K562 (cell line): ENCODE measurements around the gene IPPK. TPM values are rescaled to one million over a fixed set of nuclear protein-coding genes. Genes with fewer than 3 reads are reported as not detected.

Source experiments
- ARID4B ChIP-seq: sonication (generic); formaldehyde crosslinking; IDR thresholded peaks from 2 replicates; pipeline ENCODE4 v1.8.0; 2022; ENCODE audit warnings: mild to moderate bottlenecking, missing genetic modification reagents
- BCOR ChIP-seq: fragments of 450-650 bp; IDR thresholded peaks from 2 replicates; pipeline ENCODE4 v1.6.1; 2016
- CBX8 ChIP-seq: fragments of 200-600 bp; sonication (generic); IDR thresholded peaks from 2 replicates; pipeline ENCODE4 v1.6.1; 2012; ENCODE audit warnings: borderline replicate concordance, mixed run types, low read depth, mild to moderate bottlenecking, moderate library complexity, mixed read lengths, low read length, control low read depth, inconsistent platforms; ENCODE audit not compliant: poor library complexity, severe bottlenecking; ENCODE audit errors: extremely low read depth
- CHCHD3 ChIP-seq: fragments of 250-450 bp; sonication (Bioruptor Pico); IDR thresholded peaks from 2 replicates; pipeline ENCODE4 v2.1.2; 2022; ENCODE audit warnings: mild to moderate bottlenecking
- CHD1 ChIP-seq: fragments of 200-600 bp; sonication (generic); IDR thresholded peaks from one replicate; pipeline ENCODE4 v1.6.1; 2012; ENCODE audit warnings: mild to moderate bottlenecking, moderate library complexity, low read length, inconsistent platforms
- EP400 ChIP-seq: fragments of 450-650 bp; IDR thresholded peaks from 2 replicates; pipeline ENCODE4 v1.6.1; 2017; ENCODE audit warnings: antibody characterized with exemption, mild to moderate bottlenecking, moderate library complexity
- ILK ChIP-seq: fragments of 450-650 bp; IDR thresholded peaks from 2 replicates; pipeline ENCODE4 v1.6.1; 2016; ENCODE audit warnings: missing genetic modification characterization, low read depth, mild to moderate bottlenecking, missing compliant biosample characterization, moderate library complexity, borderline replicate concordance
- PATZ1 ChIP-seq: fragments of 250-450 bp; sonication (Bioruptor Pico); IDR thresholded peaks from 2 replicates; pipeline ENCODE4 v1.5.0; 2020; ENCODE audit warnings: mild to moderate bottlenecking, borderline replicate concordance
- PCBP2 ChIP-seq: fragments of 200-400 bp; formaldehyde crosslinking; IDR thresholded peaks from 2 replicates; pipeline ENCODE4 v1.6.1; 2018; ENCODE audit warnings: low read length, low read depth, mild to moderate bottlenecking, moderate library complexity; ENCODE audit not compliant: poor library complexity, severe bottlenecking
- PHF21A ChIP-seq: fragments of 450-650 bp; IDR thresholded peaks from 2 replicates; pipeline ENCODE4 v1.6.1; 2017; ENCODE audit warnings: low read depth, borderline replicate concordance
- PML ChIP-seq: IDR thresholded peaks from 2 replicates; pipeline ENCODE4 v1.6.1; 2012; ENCODE audit warnings: low read length, inconsistent platforms
- SP2 ChIP-seq: IDR thresholded peaks from 2 replicates; pipeline ENCODE4 v1.6.1; 2011; ENCODE audit warnings: mild to moderate bottlenecking, low read depth, low read length, moderate library complexity; ENCODE audit not compliant: poor library complexity, severe bottlenecking; ENCODE audit errors: extremely low read depth
- SPI1 ChIP-seq: IDR thresholded peaks from 2 replicates; pipeline ENCODE4 v1.6.1; 2011; ENCODE audit warnings: low read depth, low read length, control low read depth, borderline replicate concordance
- SREBF2 ChIP-seq: sonication (generic); formaldehyde crosslinking; IDR thresholded peaks from 2 replicates; pipeline ENCODE4 v1.4.0; 2020; ENCODE audit warnings: mild to moderate bottlenecking, missing genetic modification reagents
- TARDBP ChIP-seq: fragments of 450-650 bp; IDR thresholded peaks from 2 replicates; pipeline ENCODE4 v1.6.1; 2016
- TBL1XR1 ChIP-seq, 2 experiments: IDR thresholded peaks; 2 replicates each; pipeline ENCODE4 v1.6.1; 2012; ENCODE audit warnings: improper control_type of control experiment in 2 of 2, low read length in 2 of 2, mild to moderate bottlenecking in 1 of 2
- TCFL5 ChIP-seq: fragments of 250-450 bp; sonication (Bioruptor Pico); conservative IDR thresholded peaks from 2 replicates; pipeline ENCODE4 v1.6.1; 2021; ENCODE audit warnings: mild to moderate bottlenecking, moderate library complexity, matching md5 sums
- THRAP3 ChIP-seq: fragments of 450-650 bp; IDR thresholded peaks from 2 replicates; pipeline ENCODE4 v1.6.1; 2016; ENCODE audit warnings: mild to moderate bottlenecking, inconsistent platforms, borderline replicate concordance
- ZNF239 ChIP-seq: fragments of 250-450 bp; sonication (Bioruptor Pico); IDR thresholded peaks from 2 replicates; pipeline ENCODE4 v1.4.0; 2020; ENCODE audit warnings: mild to moderate bottlenecking
- ZNF445 ChIP-seq: fragments of 250-450 bp; sonication (Bioruptor Pico); IDR thresholded peaks from 2 replicates; pipeline ENCODE4 v1.4.0; 2020; ENCODE audit warnings: low read depth, mild to moderate bottlenecking, moderate library complexity
- ZNF766 ChIP-seq: fragments of 200-800 bp; sonication (Bioruptor generic); conservative IDR thresholded peaks from 2 replicates; pipeline ENCODE4 v1.6.1; 2016; ENCODE audit warnings: missing genetic modification characterization, missing compliant biosample characterization
- polyA plus RNA-seq, 8 experiments: library from polyadenylated mRNA; depleted of rRNA in 4 of 8; stranded (reverse) in 5 of 8; unstranded in 3 of 8; fragments of >200 nt; fragmentation: Nextera tagmentation in 2 of 8; fragmentation: Illumina TruSeq in 1 of 8; extraction: Ambion mirVana in 2 of 8; extraction: Trizol in 1 of 8; gene quantifications; 2 replicates each; pipeline versions ENCODE4 v1.2.1 to v1.2.3, GENCODE V29; 2011 to 2014; ENCODE audit warnings: inconsistent platforms in 1 of 8, missing spikeins in 1 of 8
- total RNA-seq, 7 experiments: library from RNA; depleted of rRNA in 6 of 7; stranded (reverse); fragments of >200 nt in 6 of 7; fragmentation: Illumina TruSeq in 2 of 7; extraction: Trizol in 2 of 7; gene quantifications; 2 replicates each; pipeline versions ENCODE4 v1.2.1 to v1.2.3, GENCODE V29; 2011 to 2021; ENCODE audit warnings: low replicate concordance in 1 of 7

Gene IPPK
- total and polyA plus RNA-seq, 9 of the 15 experiments (the other 6 are each of a cell fraction or from before 2014, with no cell fraction given): 3.1 to 22.2 (median 11.2) TPM

GRCh38 chr9:92669890-92670708 is at the start of gene IPPK (continued):
- TF ChIP-seq PML (peak; percentile 84), CHCHD3 (peak; percentile 61; the same call in 1 of the 2 replicates), TBL1XR1 (IDR thresholded peaks at IDR 0.05; ENCODE audit: low read length in 2 of 2) (peak in 1 of 2 experiments; percentile 32; a peak in 1 of 4 replicates), CHD1 (peak; percentile 71), ZNF445 (CRISPR knock-in tag) (no peak), TCFL5 (CRISPR knock-in tag) (no peak), ILK (tag) (no peak), ARID4B (CRISPR knock-in tag) (peak; percentile 63; the same call in 1 of the 2 replicates), ZNF766 (CRISPR knock-in tag) (peak; percentile 62), THRAP3 (no peak), CBX8 (no peak), BCOR (peak; percentile 41; the same call in 1 of the 2 replicates), PCBP2 (no peak), SP2 (no peak), EP400 (peak; percentile 77), PHF21A (no peak), TARDBP (no peak), SREBF2 (CRISPR knock-in tag) (no peak), SPI1 (no peak), PATZ1 (CRISPR knock-in tag) (no peak), ZNF239 (CRISPR knock-in tag) (no peak)
